ENCODE data around the gene ZFR. TPM values are rescaled to one million over a fixed set of nuclear protein-coding genes. Genes with fewer than 3 reads are reported as not detected.

ZFR gene
- total RNA-seq, 1 experiment from 2014 or later, result 62.4 TPM

- no peak overlapping the region for H2BK15ac ChIP-seq (ENCODE audit: low read depth, low read length)
- no peak overlapping the region for H3K27ac ChIP-seq (ENCODE audit: insufficient read length, low read depth, low read length)
- no peaks in the 10 kb centered on the region for H3K23me2 ChIP-seq (ENCODE audit: insufficient read length, low read depth, low read length, poor library complexity, severe bottlenecking)
- DNase-seq, result no peak
- no peak overlapping the region for H3K14ac ChIP-seq (ENCODE audit: insufficient read depth, low read length)
- H3K4me2 ChIP-seq (ENCODE audit: insufficient read depth, insufficient read length, low read length), result no peak overlapping the region
- peaks cover 2 to 32% (median 21%) of the 10 kb centered on the region in 3 experiments; a peak in 6 of 7 replicates for H3K36me3 Mint-ChIP-seq (ENCODE audit: insufficient read depth in 1 of 3, low read depth in 3 of 3)
- H3K27me3 ChIP-seq (ENCODE audit: insufficient read depth, low read length), result no peaks in the 10 kb centered on the region
- H3K18ac ChIP-seq (ENCODE audit: insufficient read length, low read depth, low read length), result no peak overlapping the region
- no peaks in the 10 kb centered on the region for H3K27me3 Mint-ChIP-seq (ENCODE audit: low read depth)
- no peaks in the 10 kb centered on the region for H3K79me2 ChIP-seq (ENCODE audit: insufficient read depth, low read length)
- no peak overlapping the region for H3K56ac ChIP-seq (ENCODE audit: insufficient read length, low read depth, low read length)
- H2AK5ac ChIP-seq (ENCODE audit: insufficient read length, low read length), result no peak overlapping the region
- H3K4ac ChIP-seq (ENCODE audit: low read depth, low read length), result no peak overlapping the region
- no peak overlapping the region for H2BK5ac ChIP-seq (ENCODE audit: insufficient read length, low read length)
- H3K9ac ChIP-seq (ENCODE audit: extremely low read depth, insufficient read length, low read length), result no peak overlapping the region
- no peak for TF ChIP-seq CTCF (conservative IDR thresholded peaks at IDR 0.05)
- no peak overlapping the region for H4K8ac ChIP-seq (replicated peaks; ENCODE audit: insufficient read length, low read depth, low read length)
- H3K9me3 ChIP-seq (ENCODE audit: control insufficient read depth, low read depth, low read length), result no peaks in the 10 kb centered on the region
- H3K4me1 ChIP-seq (ENCODE audit: insufficient read depth, low read length), result peaks cover 3% of the 10 kb centered on the region; the same call in 1 of the 2 replicates
- no peak overlapping the region for H2BK12ac ChIP-seq (ENCODE audit: insufficient read length, low read depth, low read length)
- peak overlapping the region in 1 of 3 experiments; percentile 17; a peak in 1 of 7 replicates for H3K27ac Mint-ChIP-seq
- no peaks in the 10 kb centered on the region for H3K9me3 Mint-ChIP-seq
- no peak overlapping the region for H4K5ac ChIP-seq (ENCODE audit: insufficient read length, low read depth, low read length)
- H2AFZ ChIP-seq (ENCODE audit: low read length), result no peak overlapping the region
- H4K20me1 ChIP-seq (ENCODE audit: control insufficient read depth, insufficient read depth, insufficient read length), result no peaks in the 10 kb centered on the region
- H2BK20ac ChIP-seq (ENCODE audit: low read depth, low read length, poor library complexity, severe bottlenecking), result no peak overlapping the region
- no peak overlapping the region for H3K23ac ChIP-seq (ENCODE audit: insufficient read length, low read depth, low read length)
- no peak overlapping the region for H3K4me3 Mint-ChIP-seq
- H3T11ph ChIP-seq (ENCODE audit: low read length), result no peak overlapping the region
- H2BK120ac ChIP-seq (ENCODE audit: low read depth, low read length, poor library complexity, severe bottlenecking), result no peak overlapping the region
- peaks cover 19 to 25% of the 10 kb centered on the region in 2 experiments for H3K4me1 Mint-ChIP-seq
- no peaks in the 10 kb centered on the region for H3K79me1 ChIP-seq (ENCODE audit: insufficient read depth, low read depth, low read length, poor library complexity, severe bottlenecking)
- no peak overlapping the region for H4K91ac ChIP-seq (ENCODE audit: insufficient read length, low read depth, low read length)
Observed at GRCh38 chr5:32363030-32363429, 81.5 kb downstream of the ZFR start.
